ENCODE measurements around the gene KDM4C. TPM values are rescaled to one million over a fixed set of nuclear protein-coding genes. Genes with fewer than 3 reads are reported as not detected.

KDM4C gene
- total RNA-seq, 1 donor from 2014 or later: 14.7 TPM

- H3K36me3 ChIP-seq (ENCODE audit: control insufficient read depth, insufficient read depth, low read length): no peaks in the 10 kb centered on the region
- H3K27me3 ChIP-seq (ENCODE audit: control insufficient read depth, insufficient read depth, low read length): no peaks in the 10 kb centered on the region
- no peak for TF ChIP-seq CTCF (IDR thresholded peaks at IDR 0.05; ENCODE audit: insufficient read depth, low read length, poor library complexity, severe bottlenecking)
- no peak for DNase-seq (ENCODE audit: low read depth)
- H3K4me3 ChIP-seq (ENCODE audit: low read depth, low read length): no peak overlapping the region
These were observed 451.4 kb downstream of the KDM4C start for GRCh38 chr9:7209016-7209715.

GRCh38 chr9:7209990-7210389, 452.2 kb downstream of the KDM4C start:
- Histone ChIP-seq H3K4me3 (ENCODE audit: low read depth, low read length) (no peak overlapping the region), H3K36me3 (ENCODE audit: control insufficient read depth, insufficient read depth, low read length) (no peaks in the 10 kb centered on the region), H3K27me3 (ENCODE audit: control insufficient read depth, insufficient read depth, low read length) (no peaks in the 10 kb centered on the region)
- TF ChIP-seq CTCF (IDR thresholded peaks at IDR 0.05; ENCODE audit: insufficient read depth, low read length, poor library complexity, severe bottlenecking): no peak
- DNase-seq (ENCODE audit: low read depth): no peak

- Histone ChIP-seq H3K36me3 (ENCODE audit: control insufficient read depth, insufficient read depth, low read length) (no peaks in the 10 kb centered on the region), H3K27me3 (ENCODE audit: control insufficient read depth, insufficient read depth, low read length) (no peaks in the 10 kb centered on the region), H3K4me3 (ENCODE audit: low read depth, low read length) (no peak overlapping the region)
- DNase-seq (ENCODE audit: low read depth): no peak
- no peak for TF ChIP-seq CTCF (IDR thresholded peaks at IDR 0.05; ENCODE audit: insufficient read depth, low read length, poor library complexity, severe bottlenecking)
These were observed 453.3 kb downstream of the KDM4C start for GRCh38 chr9:7210854-7211637.

- Histone ChIP-seq H3K36me3 (ENCODE audit: control insufficient read depth, insufficient read depth, low read length) (no peaks in the 10 kb centered on the region), H3K27me3 (ENCODE audit: control insufficient read depth, insufficient read depth, low read length) (no peaks in the 10 kb centered on the region), H3K4me3 (ENCODE audit: low read depth, low read length) (no peak overlapping the region)
- no peak for DNase-seq (ENCODE audit: low read depth)
- no peak for TF ChIP-seq CTCF (IDR thresholded peaks at IDR 0.05; ENCODE audit: insufficient read depth, low read length, poor library complexity, severe bottlenecking)
These were observed 453.9 kb downstream of the KDM4C start for GRCh38 chr9:7211657-7212056.

GRCh38 chr9:7212101-7212500, 454.3 kb downstream of the KDM4C start:
- TF ChIP-seq CTCF (IDR thresholded peaks at IDR 0.05; ENCODE audit: insufficient read depth, low read length, poor library complexity, severe bottlenecking): no peak
- Histone ChIP-seq H3K27me3 (ENCODE audit: control insufficient read depth, insufficient read depth, low read length) (no peaks in the 10 kb centered on the region), H3K4me3 (ENCODE audit: low read depth, low read length) (no peak overlapping the region), H3K36me3 (ENCODE audit: control insufficient read depth, insufficient read depth, low read length) (no peaks in the 10 kb centered on the region)
- DNase-seq (ENCODE audit: low read depth): no peak

Data from kidney epithelial cell (primary cell).